ENCODE data around the gene GFAP.
A peak's percentile ranks its signal among the peaks of the same experiment; 100 is the strongest.
"Not testable (repeated sequence)": the region's sequence is repeated elsewhere in the genome, so short reads cannot be mapped to it uniquely, and the experiment has no call there.

GFAP gene

DNA sequence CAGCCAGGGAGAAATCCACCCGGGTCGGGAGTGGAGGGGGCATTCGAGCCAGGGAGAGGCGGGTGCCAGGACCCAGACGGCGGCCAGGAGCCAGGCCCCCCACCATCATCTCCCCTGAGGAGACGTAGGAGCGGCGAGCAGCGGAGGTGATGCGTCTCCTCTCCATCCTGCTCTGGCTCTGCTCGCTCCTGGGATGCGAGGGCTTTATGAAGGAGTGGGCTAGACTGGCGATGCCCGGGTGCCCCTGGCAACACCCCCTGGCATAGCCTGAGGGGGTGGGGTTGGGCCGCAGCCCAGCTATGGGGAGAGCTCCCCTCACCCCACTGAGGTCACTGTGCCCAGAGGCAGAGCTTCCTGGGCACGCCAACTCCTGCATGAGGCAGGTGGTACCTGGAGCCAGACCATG, at the start of gene GFAP:
Gene GFAP (minus strand): TSS at position 180 of the 406 bp plus-strand sequence. CDS start 14 bp downstream, at position 166.
- DNase-seq, result peak; percentile 71

DNA sequence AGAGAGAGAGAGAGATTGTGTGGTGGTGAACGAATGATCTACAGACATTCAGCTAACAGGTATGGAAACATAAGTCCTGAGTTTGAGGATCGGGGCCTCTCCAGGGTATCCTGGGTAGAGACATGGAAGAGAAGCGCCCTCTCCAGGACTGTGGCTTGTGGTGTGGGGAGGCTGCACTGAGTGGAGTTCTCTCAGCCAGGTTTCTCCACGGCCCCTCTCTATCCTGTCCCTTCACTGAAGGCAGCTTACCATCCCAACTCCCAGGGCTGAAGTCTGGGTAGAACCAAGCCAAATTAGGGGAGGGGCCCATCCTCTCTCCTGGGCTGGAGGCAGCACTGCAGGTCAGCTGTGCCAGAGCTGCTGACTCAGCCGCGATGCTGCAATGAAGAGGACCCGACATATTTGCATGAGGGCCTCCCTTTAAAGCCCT, 46.6 kb upstream of the GFAP start:
- no peak for DNase-seq

DNA sequence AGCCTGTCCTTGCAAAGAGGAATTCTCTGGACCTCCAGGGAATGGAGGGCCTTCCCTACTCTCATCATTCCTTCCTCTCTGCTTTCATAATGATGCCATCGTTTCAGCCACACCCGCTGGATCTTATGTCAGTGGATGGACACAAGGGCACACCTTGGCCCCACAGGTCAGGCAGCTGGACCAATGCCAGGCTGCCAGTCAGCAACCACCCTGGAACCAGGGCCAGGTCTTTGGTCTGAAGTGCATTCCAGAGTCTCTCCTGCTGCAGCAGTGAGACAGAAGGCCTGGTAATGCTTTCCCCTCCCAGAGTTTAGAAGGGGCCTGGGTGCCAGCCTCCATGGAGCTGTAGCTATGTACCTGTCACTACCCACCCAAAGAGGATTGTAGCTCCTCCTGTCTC, 45.4 kb upstream of the GFAP start:
- no peak for DNase-seq

DNA sequence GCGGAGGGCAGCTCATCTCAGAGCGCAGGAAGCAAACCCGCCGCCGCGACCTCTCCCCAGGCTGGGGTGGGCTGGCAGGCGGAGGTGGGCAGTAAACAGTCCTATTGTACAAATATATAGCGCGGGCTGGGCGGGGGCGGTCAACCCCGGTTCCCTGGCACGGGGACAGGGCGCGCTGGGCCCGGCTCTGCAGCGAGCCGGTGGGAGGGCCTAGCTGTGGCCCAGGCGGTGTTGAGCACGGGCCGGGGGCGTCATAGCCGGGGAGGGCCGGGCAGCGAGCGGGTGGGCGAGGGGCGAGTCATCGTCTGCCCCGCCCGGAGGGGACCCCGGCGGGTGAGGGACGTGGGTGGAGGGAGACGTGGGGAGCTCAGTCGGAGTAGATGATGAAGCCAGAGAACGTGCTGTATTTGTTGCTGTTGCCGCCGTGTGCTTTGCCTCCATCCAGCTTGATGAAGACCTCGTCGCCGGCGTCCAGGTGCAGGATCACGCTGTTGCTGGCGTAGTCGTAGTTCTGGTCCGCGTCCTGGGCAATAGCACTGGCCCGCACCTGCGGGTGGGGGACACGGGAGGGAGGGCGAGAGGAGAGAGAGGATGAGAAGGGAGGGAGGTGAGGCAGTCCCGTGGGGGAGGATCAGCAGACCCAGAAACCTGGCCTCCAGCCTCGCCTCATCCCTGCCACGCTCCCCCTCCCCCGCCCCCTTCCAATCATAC, 44.7 kb upstream of the GFAP start:
- no peak for DNase-seq

DNA sequence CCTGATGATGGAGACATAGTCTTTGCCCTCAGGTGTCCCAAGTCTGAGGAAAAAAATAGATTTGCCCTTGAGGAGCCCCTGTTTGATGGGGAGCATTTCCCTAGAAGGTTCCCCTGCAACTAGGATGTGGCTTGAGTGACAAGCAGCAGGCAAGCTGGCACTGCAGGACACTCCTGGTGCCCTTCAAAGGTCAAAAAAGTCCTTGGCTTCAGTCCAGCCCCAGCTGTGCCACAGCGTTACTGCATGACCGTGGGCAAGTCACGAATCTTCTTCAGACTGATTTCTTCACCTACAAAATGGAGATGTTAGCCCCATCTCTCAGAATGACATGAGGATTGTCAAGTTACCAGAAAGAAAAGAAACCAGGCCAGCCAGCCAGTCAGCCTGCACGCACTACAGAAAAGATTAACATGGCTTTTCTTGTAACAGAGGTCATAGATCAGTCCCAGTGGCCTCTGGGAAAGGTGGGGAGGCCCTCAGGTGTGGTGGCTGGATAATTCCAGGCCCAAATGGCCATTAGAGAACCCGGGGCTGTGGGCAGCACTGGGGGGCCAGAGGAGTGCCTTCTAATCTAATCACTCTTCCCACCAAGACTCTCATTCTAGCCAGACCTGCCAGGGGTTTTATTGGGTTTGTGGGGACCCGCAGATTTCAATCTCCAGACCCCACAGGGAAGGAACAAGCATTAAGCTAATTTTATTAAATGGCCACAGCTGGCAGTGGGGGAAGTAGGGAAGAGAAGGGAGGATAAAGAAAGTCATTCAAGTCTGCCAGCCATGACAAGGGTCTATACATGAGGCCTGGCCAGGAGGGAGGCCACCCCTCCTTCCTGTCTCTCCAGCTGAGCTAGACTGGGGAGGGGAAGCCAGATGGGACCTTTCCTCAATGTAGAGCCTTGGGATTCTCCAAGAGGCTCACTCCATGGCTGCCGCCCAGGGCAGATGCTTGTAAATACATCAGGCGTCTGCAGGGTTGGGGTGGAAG, 42.0 kb upstream of the GFAP start:
- no peak for DNase-seq

DNA sequence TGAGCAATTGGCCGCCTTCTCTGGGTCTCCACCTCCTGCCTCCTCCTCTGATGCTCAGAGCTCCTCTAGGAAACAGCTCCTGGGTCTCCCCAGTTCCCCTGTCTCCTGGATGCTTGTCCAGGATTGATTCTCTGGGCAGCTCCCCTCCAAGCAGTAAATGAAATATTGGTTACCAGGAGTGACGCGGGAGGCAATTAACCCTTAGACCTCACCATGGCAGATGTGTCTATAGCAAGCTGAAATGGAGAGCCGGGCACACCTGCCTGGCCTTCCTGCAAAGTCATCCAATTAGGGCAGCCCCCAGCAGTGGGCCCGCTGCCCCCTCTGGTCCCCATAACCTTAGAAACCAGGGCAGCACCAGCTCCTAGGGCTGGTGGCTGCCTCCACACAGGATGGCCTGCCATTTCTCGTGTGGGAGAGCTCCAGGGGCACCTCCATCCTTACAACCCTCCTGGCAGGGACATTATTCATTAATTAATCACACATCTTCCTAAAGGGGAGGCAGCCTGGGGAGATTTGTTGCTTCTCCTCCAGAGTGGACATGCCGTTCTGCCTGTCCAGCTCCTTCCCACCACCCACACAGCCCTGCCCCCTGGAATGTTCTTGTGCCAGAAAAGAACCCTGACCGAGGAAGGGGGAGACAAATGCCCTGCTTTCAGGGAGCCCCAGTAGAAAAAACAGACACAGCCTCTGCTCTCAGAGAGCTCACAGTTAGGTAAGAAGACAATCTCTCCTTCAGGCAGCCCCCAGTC, 40.5 kb upstream of the GFAP start:
- no peak for DNase-seq

DNA sequence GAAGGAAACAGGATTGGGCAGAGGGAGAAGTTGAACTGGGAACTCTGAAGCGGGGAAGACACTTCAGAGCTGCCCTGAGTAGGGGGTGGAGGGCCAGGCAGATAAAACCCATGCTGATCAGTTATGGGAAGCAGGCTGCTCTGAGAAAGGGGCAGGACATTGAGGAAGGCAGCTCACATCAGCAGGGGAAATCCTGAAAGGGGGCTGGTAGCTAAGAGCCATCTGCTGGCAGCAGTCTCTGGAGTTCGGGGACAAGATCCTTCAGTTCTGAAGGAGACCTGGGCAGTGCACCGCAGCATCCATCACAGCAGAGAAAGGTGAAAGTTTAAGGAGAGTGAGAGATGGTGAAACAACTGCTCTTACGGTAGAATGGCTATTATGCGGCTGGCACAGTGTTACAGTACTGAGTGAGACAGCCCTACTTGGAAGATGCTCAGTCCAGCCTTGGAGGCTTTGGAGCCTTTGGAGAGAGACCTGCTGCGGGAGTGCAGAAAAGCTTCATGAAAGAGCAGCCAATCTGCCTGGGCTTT, 37.7 kb upstream of the GFAP start:
- DNase-seq, result no peak

DNA sequence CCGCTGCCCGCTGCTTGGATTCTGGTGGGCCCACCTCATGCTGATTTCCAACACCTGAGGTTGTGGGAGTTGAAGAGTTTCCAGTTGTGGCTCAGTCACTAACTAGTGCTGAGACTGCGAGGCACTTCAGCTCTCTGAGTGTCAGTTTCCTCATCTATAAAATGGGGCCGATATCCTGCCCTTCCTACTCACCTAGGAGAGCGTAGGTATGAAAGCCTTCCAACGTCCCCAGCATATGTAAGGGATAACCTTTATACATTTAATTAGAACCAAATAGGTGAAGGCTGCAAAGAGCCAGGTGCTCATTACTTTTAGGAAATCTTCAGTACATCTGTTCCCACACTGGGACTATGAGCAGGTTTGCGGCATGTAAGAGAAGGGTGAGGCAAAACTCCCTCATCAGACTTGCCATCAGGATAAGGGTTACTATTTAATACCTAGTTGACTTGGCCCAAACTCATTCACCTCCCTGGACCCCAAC, 33.1 kb upstream of the GFAP start:
- no peak for DNase-seq

DNA sequence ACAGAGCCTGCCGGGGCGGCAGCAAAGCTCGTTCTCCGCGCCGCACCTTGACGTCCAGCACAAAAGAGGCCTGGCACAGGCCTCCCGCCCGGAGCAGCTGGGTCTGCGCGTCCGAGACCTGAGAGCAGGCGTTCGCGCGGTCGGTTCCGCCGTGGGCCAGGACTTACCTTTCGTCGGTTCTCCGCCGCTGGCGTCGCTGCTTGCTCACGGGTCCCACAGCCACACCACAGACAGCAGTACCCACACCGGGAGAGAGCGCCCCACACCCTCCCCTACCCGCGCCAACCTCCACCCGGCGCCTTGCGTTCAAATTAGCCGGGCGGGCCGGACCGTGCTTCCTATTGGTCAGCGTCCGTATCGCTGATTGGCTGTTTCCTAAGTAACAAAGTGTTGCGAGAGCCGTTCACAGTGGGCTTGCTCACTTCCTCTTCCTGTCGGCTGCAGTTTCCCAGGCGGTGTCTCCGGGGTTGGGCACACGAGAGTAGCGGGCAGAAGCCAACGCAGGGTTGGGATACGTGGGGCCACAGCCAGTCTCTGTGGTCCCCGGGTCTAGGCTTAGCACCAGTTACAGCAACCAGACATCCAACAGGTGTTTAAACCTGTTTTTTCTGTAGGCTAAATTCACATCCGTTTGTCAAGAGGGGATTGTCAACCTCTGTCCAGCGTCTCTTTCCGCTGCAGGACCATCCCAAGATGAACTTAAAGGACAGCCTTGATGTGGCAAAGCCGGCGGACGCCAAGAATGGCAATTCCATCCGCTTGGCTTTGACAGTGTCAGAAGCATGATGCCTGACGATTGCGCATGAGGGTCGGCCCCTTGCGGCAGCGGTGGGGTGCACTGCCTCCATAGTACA, 32.4 kb upstream of the GFAP start, which contains the start of gene KIF18B:
Gene KIF18B (minus strand): TSS at position 313 of the 854 bp plus-strand sequence. CDS start 11,429 bp downstream, outside the sequence.
- DNase-seq, result peak; percentile 92

DNA sequence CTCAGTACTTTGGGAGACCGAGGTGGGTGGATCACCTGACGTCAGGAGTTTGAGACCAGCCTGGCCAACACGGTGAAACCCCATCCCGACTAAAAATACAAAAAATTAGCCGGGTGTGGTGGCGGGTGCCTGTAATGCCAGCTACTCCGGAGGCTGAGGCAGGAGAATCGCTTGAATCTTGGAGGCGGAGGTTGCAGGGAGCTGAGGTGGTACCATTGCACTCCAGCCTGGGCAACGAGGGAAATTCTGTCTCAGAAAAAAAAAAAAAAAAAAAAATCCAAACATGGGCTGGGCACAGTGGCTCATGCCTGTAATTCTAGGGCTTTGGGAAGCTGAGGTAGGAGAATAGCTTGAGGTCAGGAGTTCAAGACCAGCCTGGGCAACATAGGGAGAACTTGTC, 30.4 kb upstream of the GFAP start:
- not testable (repeated sequence) for DNase-seq

DNA sequence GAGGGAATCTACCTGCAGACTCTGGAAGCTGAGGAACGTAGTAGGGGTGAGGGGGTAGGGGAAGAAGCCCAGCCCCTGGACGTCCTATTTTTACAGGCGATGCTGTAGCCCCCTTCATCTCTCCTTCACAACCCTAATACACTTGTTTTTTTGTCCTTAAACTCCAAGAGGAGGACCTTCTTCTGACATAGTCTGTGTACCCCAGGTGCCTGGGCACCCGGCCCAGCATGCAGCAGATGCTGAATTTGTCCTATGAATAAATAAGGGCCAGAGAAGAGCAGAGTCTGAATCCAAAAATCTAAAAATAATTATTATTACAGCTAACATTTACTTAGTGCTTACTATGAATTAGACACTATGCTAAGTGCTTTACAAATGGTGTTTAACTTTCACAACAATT, 27.2 kb upstream of the GFAP start:
- no peak for DNase-seq

DNA sequence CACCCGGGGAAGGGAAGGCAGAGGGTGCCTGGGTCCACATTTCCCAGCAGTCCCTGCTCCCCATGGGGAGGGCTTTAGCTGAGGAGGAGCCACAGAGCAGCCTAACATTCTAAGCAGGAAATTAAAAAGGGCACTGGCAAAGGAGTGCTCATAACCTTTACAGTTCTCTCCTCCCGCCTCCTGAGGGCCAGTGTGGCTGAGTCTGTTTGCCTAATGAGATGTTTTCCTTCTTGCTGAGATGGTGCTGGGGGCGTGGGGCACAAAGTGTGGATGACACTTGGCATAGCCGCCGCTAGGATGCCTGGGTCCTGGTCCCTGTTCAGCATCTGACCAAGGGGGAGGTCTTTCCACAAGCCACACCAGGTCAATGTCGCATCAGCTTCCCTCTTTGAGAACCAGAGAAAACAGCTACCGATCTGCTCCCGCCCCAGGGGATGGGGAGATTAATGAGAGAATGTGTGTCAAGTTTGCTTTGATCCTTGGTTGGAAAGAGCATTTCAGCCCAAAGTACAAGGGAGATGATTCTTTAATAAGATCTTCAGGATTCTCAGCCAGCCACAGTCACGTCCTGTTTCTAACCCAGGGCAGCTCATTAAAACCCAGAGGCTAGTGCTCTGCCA, 26.5 kb upstream of the GFAP start:
- DNase-seq, result no peak

DNA sequence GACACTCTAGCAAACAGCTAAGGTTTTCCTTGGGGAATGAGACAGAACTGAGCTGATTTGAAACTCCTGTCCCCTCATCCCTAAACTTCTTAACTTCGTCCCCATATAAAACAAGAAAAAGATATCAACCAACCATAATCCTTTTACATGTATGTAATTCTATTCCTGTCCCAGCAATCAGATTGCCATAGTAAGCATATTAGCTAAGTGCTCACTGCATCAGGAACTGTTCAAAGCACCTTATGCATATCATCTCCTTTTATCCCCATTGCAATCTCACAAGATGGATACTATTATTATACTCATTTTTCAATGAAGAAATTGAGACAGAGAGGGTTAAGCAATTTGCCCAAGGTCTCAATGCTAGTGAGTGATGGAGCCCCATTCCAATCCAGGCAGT, 25.5 kb upstream of the GFAP start:
- DNase-seq, result no peak

DNA sequence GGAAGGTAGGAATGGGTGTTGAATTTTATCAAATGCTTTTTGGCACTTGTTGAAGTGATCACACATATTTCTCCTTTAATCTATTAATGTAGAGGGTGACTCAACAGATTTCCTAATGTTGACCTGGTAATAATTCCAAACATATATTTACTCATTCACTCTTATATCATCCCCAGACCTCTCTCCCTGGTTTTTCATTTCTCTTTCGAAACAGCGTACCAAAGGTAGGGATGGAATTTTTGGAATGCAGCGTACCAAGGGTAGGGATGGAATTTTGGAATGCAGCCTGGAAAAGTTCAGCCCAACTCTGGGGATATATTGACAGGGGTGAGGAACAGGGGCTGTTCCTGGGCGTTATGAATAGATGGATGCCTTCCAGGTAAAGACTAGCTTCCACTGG, 25.0 kb upstream of the GFAP start:
- DNase-seq, result no peak

DNA sequence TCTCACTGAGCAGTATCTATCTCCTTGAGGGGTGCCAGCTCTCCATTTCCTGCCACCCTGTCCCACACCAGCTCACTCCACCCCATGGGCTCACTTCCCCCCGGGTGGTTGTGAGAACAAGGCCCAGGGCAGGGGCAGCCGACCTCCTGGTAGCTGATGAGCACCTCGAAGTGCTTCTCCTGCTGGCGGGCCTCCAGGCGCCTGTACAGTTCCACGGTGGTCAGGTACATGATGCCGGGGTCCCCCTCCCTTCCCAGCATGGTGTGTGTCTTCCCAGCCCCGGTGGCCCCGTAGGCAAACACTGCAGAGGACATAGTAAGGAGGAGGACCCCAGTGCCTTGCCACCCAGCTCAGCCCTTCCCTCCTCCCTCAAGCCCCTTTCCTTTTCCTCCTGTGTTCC, 19.8 kb upstream of the GFAP start:
- no peak for DNase-seq

DNA sequence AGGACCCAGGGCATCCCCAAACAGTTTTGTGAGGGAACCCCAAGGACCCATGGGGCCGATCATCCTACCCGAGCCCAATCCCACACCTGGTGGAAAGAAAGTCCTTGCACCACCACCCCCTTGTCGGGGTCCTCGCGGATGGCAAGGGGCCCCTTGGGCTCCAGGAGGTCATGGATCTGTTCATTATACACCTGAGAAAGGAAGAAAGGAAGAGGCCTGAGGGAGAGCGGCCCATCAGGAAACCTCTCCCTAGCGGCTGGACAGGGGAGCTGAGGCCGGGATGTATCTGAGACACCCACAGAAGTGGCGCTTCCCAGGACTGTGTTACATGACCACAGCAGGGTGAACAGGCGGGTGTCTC, 19.4 kb upstream of the GFAP start:
- no peak for DNase-seq

DNA sequence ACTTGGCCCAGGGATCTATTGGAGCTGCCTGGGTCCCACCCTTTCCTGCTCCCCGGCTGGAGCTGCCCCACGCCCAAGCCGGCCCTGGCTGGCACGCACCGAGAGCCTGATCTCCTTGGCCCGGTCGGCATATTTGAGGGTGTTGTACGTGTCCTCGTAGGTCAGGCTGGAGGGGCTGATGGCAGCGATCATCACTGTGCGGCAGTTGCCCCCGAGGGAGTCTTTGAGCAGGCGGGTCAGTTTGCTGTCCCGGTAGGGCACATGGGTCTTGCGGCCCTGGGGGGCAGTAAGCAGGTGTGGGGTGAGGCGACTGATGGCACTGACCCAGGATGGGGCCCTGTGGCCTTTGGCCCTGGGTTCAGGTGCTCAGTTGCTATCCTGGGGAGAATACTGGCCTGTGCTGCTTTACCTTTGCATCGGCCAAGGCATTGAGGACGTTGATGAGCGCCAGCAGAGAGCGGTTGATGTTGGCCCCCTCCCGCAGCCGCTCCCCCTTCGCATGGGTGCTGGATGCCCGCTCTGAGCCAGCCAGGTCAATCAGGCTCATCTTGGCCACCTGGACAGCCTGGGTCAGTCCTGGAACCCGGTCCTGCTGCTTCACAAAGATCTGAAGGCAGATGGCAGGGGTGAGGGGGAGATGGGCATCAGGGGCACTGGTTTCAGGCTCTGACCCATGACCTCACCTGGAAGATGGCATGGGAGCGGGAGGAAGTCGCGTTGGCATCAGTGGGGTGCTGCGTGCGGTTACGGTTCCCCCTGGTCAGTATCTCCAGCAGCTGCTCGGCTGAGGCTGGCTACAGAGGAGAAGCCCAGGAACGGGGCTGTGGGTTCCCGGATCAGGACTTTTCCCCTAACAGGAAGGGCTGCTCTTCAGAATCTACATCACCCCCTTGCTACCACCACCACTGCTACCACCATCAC, 18.8 kb upstream of the GFAP start:
- no peak for DNase-seq

DNA sequence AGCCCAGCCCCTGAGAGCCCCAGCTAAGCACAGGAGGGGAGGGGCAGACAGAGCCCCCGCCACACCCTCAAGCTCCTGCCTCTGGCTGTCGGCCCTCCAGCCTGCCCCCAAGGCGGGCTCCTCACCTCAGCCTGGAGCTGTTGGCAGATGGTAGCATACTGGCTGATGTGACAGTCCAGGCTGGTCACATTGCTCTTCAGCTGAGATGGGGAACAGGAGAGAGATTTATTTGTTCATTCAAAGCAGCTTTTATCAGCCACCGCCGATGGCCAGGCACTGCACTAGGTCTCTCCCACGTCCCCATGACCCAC, 17.4 kb upstream of the GFAP start:
- no peak for DNase-seq

DNA sequence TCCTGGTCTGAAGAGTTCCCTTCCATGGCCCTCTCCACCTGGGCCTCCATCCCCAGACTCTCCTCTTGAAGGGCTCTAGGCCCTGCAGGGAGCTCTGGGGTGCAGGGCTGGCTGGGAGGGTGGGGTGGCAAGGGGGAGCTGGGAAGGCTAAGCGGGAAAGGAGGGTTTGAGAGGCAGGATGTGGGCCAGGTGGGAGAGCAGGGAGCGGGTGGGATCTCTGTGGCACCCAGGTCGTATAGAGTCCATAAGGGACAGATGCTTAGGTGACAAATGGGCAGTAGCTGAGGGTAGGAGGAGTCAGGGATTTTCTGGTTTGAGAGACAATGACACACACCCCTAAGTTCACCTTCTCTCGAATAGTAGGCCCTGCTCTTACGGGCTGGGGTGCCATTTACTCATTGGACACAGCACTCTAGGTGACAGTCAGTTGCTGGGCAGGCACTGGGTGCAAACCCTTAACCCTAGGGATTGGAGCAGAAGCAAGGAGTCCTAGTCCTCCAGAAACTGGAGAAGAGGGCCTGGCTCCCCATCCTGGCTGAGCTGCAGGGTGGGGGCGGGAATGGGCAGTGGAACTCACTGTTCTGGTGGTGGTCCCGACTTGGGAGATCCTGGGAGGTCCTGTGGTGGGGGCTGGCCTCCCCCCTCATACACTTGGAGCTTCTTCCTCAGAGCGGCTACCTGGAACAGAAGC, 16.9 kb upstream of the GFAP start:
- no peak for DNase-seq

DNA sequence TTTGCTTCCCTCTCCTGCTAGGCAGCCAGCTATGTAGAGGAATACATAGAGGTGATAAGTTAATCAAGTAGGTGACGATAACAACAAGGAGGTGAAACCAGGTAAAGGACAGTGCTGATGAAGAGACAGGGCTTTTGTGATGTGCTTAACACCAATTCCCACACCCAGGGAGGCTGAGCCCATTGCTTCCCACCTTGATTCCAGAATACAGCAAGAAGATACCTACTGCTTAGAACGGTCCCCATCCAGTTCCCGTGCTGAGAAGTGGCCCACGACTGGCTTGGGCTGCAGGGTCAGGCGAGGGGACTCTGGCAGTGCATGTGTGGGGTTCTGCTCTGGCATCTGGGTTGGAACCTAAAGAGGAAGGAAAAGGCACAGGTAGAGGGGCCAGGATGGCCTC, 16.1 kb upstream of the GFAP start:
- DNase-seq, result no peak

All from midbrain (tissue), 1 donor.